Breast epithelium (tissue), 3 donors: ENCODE data around the gene AARS2.

Source experiments
- POLR2A ChIP-seq: fragments of 450-650 bp; IDR thresholded peaks from one replicate; pipeline ENCODE4 v1.6.1; 2016; ENCODE audit warnings: antibody characterized with exemption, mild to moderate bottlenecking, moderate library complexity
- TF ChIP-seq, protein P1 (sequence below), 3 donors: fragments of 450-650 bp; IDR thresholded peaks; one replicate each; pipeline ENCODE4 v1.5.1; 2016 to 2017; ENCODE audit warnings: antibody characterized with exemption in 3 of 3, mild to moderate bottlenecking in 3 of 3, moderate library complexity in 3 of 3

DNA sequence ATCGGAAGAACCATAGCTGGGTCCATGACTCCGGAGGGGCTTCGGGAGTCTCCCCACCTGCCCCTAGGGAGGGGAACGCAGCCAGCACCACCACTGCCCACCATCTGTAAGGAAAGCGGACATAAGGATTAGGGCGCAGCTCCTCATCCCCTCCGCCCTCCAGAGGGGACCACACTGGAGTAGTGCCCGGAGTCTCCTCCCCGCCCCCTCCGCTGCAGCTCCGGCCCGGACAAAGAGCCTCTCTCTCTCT, 56.4 kb downstream of the AARS2 start:
- TF ChIP-seq, protein P1, sequence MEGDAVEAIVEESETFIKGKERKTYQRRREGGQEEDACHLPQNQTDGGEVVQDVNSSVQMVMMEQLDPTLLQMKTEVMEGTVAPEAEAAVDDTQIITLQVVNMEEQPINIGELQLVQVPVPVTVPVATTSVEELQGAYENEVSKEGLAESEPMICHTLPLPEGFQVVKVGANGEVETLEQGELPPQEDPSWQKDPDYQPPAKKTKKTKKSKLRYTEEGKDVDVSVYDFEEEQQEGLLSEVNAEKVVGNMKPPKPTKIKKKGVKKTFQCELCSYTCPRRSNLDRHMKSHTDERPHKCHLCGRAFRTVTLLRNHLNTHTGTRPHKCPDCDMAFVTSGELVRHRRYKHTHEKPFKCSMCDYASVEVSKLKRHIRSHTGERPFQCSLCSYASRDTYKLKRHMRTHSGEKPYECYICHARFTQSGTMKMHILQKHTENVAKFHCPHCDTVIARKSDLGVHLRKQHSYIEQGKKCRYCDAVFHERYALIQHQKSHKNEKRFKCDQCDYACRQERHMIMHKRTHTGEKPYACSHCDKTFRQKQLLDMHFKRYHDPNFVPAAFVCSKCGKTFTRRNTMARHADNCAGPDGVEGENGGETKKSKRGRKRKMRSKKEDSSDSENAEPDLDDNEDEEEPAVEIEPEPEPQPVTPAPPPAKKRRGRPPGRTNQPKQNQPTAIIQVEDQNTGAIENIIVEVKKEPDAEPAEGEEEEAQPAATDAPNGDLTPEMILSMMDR (IDR thresholded peaks at IDR 0.05): no peak
- TF ChIP-seq POLR2A: no peak
